Measurements from ENCODE around the gene AFF2. TPM values are rescaled to one million over a fixed set of nuclear protein-coding genes. Genes with fewer than 3 reads are reported as not detected.

AFF2 gene
- total and polyA plus RNA-seq, 10 donors: 0.04 to 26.6 (median 8.7) TPM

DNA sequence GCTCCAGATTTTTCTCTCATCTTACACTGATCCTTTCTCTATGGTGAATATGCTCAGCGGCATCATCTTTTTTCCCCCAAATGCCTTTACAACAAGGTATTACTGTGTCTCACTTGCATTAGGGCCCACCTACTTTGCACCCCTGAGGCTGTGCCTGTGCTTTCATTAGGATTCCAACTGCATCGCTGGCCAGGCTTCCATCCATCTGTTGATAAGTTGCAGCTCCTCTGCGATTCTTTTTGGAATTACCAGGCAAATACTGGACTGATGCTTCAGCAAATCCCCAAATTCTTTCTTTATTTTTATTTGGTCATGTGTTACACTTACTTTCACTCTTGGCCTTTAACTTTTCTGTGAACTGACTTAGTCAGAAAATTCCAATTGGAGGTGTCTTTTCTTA is 77.3 kb downstream of the AFF2 start:
- DNase-seq: no peak
- TF ChIP-seq POLR2AphosphoS5 (IDR thresholded peaks at IDR 0.05) (no peak), CTCF (IDR thresholded peaks at IDR 0.05 in 8 of 11, conservative IDR thresholded peaks at IDR 0.05 in 3 of 11) (no peak), POLR2A (IDR thresholded peaks at IDR 0.05) (no peak)
- Histone ChIP-seq H3K4me1 (no peaks in the 10 kb centered on the region), H3K27ac (no peak overlapping the region), H3K36me3 (no peaks in the 10 kb centered on the region), H3K27me3 (replicated peaks in 1 of 7) (no peaks in the 10 kb centered on the region), H3K4me3 (no peak overlapping the region), H3K9me3 (no peaks in the 10 kb centered on the region)
- WGBS, 5 donors: 72 to 99% (median 94%) methylated on average over 3 of the region's 3 CpGs
- intact Hi-C loops (cut with DNase I; ENCODE audit: low total_unique reads): no loop called here

DNA sequence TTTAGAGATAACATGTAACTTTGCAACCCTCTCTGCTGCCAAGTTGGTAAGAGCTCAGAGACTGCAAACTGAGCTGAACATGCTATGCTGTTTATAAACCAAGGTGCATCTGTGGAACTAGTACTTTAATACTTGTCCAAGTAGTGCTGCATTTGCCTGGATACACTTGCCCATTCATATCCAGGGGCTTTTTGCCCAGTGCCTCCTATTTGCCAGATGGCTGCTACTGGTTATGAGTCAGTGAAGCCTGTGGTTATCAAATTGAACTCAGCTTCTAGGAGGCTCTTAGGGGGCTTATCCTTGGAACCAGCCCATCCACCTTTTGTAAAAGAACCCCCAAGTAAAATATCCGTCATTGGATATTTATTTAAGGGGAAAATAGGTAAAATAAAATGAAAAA is 79.6 kb downstream of the AFF2 start:
- H3K9me3 ChIP-seq: no peaks in the 10 kb centered on the region
- no peak for DNase-seq
- TF ChIP-seq POLR2A (IDR thresholded peaks at IDR 0.05) (no peak), CTCF (IDR thresholded peaks at IDR 0.05 in 8 of 11, conservative IDR thresholded peaks at IDR 0.05 in 3 of 11) (no peak), POLR2AphosphoS5 (IDR thresholded peaks at IDR 0.05) (no peak)
- H3K27ac ChIP-seq: no peak overlapping the region
- no peaks in the 10 kb centered on the region for H3K36me3 ChIP-seq
- H3K27me3 ChIP-seq (replicated peaks in 1 of 7): no peaks in the 10 kb centered on the region
- 0 to 100% (median 36%) methylated on average over 1 of the region's 1 CpG for WGBS, 5 donors
- no peak overlapping the region for H3K4me3 ChIP-seq
- no peaks in the 10 kb centered on the region for H3K4me1 ChIP-seq
- intact Hi-C loops (cut with DNase I; ENCODE audit: low total_unique reads): no loop called here

DNA sequence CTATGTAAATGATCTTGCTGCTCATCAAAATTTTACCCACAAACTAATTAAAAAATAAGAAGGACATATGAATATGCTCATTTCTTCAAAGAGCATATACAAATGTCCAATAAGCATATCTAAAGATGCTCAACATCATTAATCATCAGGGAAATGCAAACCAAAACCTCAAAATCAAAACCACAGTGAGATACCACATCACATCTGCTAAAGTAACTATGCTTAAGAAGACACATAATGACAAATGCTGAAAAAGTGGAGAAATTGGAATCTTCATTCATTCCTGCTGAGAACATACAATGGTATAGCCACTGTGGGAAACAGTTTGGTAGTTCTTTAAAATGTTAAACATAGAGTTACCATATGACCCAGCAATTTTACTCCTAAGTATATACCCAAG is 81.9 kb downstream of the AFF2 start:
- Histone ChIP-seq H3K4me3 (no peak overlapping the region), H3K36me3 (no peaks in the 10 kb centered on the region), H3K4me1 (no peaks in the 10 kb centered on the region), H3K27ac (no peak overlapping the region), H3K9me3 (no peaks in the 10 kb centered on the region), H3K27me3 (replicated peaks in 1 of 7) (no peaks in the 10 kb centered on the region)
- TF ChIP-seq POLR2AphosphoS5 (IDR thresholded peaks at IDR 0.05) (no peak), POLR2A (IDR thresholded peaks at IDR 0.05) (no peak), CTCF (IDR thresholded peaks at IDR 0.05 in 8 of 11, conservative IDR thresholded peaks at IDR 0.05 in 3 of 11) (no peak)
- intact Hi-C loops (cut with DNase I; ENCODE audit: low total_unique reads): no loop called here
- DNase-seq: no peak

DNA sequence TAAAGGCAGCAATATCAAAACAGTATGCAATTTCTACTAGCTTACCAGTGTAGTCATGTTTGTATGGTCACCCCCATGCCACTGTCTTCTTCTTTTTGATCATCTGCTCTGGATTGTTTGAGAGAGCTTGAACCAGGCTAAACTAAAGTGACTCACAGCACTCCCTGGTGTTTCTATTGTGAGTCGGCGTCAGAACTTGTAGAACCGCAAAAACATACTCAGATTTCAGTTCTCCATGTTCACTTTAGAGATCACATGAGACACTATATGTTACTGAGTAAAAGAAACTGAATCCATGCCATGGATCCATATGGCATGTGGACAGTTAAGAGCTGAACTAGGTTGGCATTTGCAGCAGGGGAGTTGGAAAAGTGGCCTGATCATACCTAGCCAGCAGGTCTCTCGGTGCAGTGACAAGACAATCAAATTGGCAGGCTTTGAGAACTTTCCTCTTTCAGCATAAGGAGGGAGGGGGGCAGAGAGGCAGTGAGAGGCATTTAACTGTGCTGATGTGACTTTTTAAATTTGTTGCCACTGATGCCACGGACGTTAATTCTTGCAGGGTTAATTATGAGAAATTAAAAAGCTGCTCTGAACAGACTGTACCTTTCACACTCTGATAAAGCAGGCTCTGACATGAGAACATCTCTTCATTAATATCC is 88.4 kb downstream of the AFF2 start:
- no peak for DNase-seq
- no peaks in the 10 kb centered on the region for H3K4me1 ChIP-seq
- H3K27ac ChIP-seq: no peak overlapping the region
- no peaks in the 10 kb centered on the region for H3K9me3 ChIP-seq
- 81 to 94% (median 83%) methylated on average over 6 of the region's 6 CpGs for WGBS, 5 donors
- H3K27me3 ChIP-seq (replicated peaks in 1 of 7): no peaks in the 10 kb centered on the region
- intact Hi-C loops (cut with DNase I; ENCODE audit: low total_unique reads): no loop called here
- TF ChIP-seq POLR2A (IDR thresholded peaks at IDR 0.05) (no peak), POLR2AphosphoS5 (IDR thresholded peaks at IDR 0.05) (no peak), CTCF (IDR thresholded peaks at IDR 0.05 in 8 of 11, conservative IDR thresholded peaks at IDR 0.05 in 3 of 11) (no peak)
- H3K36me3 ChIP-seq: no peaks in the 10 kb centered on the region
- H3K4me3 ChIP-seq: no peak overlapping the region
